GM15510 (cell line): ENCODE results near the gene ARHGEF28.

Experiments
- POLR2A ChIP-seq: IDR thresholded peaks from 3 replicates; pipeline ENCODE4 v1.6.1; 2011; ENCODE audit warnings: borderline replicate concordance; ENCODE audit not compliant: insufficient read length; ENCODE audit errors: extremely low read depth

Gene ARHGEF28

GRCh38 chr5:73901455-73901854 lies 275.5 kb downstream of the ARHGEF28 start:
- no peak for TF ChIP-seq POLR2A

DNA sequence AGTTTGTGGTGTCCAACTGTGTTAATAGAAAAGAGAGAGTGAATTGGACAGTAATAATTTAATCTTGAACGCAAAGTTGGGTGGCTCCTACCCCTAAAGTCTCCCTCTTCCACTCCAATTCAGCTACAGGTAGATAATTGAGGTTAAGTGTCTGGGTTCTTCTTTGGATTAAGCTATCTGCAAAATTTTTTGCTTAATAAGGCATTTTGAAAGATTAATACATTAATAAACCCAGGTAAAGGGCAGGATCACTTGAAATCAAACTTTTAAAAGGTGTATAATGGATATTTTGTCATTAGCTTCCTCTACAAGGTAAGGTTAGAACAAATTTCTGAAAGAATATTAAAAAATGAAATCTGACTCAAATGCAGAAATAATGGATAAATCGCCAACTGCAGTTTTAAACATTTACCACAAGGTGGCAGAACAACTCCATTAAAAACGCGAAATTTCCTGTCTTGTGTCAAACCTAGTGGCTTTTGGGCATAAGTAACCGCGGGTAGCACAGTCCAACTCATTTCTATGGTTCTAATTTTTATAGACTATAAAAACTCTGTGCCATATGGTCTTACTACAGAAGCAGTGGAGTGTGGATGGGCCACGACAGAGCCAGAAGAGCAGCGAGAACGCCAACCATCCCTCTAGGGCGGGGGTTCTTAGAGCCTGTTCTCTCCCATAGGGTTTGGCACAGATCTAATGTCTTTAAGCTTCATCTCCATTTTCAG lies 276.5 kb downstream of the ARHGEF28 start:
- no peak for TF ChIP-seq POLR2A

GRCh38 chr5:73903169-73903568 lies 277.2 kb downstream of the ARHGEF28 start:
- TF ChIP-seq POLR2A: no peak

- no peak for TF ChIP-seq POLR2A
Measured at GRCh38 chr5:73906277-73906676, 280.3 kb downstream of the ARHGEF28 start.

DNA sequence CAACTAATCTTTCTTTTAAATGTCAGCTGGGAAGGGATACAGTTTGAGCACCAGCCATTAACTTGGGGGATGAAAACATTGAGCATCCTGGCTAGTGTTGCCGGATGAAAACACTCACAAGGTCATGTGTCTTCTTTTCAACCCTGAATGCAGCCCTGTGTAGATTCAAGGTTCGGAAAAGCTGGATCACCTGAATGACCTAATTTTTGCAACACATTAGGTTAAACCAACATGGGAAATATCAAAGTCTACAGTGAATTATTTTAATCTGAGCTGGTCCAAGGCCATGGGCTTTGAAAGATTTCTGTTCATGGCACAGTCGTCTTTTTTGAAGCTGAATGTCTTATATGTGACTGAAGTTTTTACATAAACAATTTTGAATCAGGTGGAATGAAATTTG lies 281.2 kb downstream of the ARHGEF28 start:
- TF ChIP-seq POLR2A: no peak

GRCh38 chr5:73908395-73908794 lies 282.4 kb downstream of the ARHGEF28 start:
- TF ChIP-seq POLR2A: no peak

- no peak for TF ChIP-seq POLR2A
Measured at GRCh38 chr5:73908846-73909245, 282.9 kb downstream of the ARHGEF28 start.

DNA sequence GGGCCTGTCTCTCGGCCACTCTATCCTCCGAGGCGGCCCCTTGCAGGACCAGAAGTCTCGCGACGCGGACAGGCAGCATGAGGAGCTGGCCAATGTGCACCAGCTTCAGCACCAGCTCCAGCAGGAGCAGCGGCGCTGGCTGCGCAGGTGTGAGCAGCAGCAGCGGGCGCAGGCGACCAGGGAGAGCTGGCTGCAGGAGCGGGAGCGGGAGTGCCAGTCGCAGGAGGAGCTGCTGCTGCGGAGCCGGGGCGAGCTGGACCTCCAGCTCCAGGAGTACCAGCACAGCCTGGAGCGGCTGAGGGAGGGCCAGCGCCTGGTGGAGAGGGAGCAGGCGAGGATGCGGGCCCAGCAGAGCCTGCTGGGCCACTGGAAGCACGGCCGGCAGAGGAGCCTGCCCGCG lies 283.5 kb downstream of the ARHGEF28 start:
- TF ChIP-seq POLR2A: no peak

DNA sequence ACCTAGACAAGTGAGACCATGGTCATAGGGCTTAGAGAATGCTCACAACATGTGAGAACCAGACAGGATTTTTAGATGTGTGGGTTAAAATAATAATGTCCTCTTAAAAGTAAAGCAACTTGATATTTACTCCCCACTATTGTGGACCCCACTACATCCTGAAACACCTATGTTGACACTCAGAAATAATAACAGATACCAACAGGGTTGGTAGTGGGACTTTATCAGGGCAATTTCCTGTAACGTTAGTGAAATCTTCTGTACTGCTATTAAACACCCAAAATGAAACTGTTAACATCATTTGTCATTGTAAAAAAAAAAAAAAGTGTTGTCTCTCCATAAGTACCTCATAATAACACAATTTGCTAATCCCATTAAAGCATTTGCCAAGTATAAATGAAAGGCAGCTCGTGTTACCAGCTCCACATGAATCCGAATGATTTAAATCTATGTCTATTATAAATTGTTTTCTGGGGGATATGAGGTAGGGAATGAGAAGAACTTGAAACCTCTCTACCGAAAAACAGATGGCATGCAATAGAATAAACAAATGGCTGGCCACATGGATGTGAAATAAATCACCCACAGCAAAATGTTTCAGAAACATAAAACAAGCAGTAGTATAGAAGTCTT lies 285.9 kb downstream of the ARHGEF28 start:
- no peak for TF ChIP-seq POLR2A

DNA sequence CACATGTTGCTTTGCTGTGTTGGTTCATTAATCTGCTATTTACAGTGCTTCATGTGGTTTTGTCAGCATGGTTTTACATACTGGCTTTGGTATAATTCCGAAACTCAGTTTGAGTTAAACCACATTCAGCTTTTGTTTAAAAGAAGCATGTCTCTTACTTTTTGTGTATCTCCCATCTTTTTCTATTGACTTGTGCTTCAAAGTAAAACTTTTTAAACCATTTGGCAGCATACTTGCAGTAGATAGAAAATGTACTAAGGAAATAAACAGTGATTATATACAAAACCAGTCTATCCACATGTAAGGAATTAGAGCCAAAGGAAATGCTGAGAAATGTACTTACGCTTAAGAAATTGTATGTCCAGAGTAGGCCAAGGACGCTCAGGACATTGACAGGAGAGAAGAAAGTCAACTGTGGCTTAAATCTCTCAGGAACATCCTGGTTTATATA lies 286.9 kb downstream of the ARHGEF28 start:
- TF ChIP-seq POLR2A: no peak

DNA sequence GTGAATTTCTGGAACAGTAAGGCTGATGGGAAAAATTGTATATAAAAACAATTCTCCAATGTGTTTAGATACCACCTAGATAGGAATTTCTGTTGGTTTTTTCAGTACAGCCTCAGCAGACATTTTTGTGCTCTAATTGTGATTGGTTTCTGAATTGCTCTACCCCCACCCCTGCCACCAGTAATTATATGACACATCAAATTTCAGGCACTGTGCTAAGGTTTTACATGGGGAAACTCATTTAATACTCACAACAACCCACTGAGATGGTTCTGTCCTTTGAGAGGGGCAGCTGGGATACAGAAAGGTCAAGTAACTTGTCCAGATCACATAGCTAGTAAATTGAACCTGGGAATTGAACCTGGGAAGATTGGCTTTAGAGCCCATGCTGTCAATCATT lies 288.0 kb downstream of the ARHGEF28 start:
- no peak for TF ChIP-seq POLR2A

- TF ChIP-seq POLR2A: no peak
Measured at GRCh38 chr5:73915345-73915744, 289.3 kb downstream of the ARHGEF28 start.

DNA sequence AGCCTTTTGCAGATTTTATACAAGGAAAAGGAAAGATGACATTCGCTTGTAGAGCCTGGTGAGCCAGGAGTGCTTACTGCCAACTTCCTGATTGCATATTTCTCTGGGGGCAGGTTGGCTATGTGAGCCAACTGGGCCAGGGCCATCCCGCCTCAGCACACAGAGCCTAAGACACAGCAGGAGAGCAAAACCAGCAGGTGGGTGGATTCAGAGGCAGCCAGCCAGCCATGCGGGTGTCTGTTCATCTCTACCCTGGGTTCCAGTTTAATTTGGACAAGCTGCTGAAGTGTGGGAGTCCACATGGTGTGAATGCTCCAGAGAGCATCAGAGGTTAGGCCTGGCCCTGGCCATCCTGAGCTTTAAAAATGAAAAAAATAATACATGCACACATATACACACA lies 291.4 kb downstream of the ARHGEF28 start:
- TF ChIP-seq POLR2A: no peak

DNA sequence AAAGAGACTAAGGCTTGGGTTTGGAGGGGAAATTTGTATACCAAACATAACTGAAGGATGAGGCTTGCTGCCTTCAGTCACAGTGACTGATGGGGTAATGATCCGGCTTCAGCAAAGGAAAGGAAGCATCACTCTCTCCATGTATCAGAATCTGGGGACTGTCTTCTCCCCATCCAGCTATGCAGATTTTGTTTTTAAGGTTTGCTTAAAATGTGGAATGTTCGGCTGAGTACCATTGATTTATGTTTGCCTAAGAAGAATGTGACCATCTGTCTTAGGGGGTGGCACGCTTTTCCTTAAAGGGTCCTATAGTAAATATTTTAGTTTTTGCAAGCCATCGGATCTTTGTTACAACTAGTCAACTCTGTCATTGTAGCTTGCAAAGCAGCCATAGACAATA lies 291.9 kb downstream of the ARHGEF28 start:
- no peak for TF ChIP-seq POLR2A

DNA sequence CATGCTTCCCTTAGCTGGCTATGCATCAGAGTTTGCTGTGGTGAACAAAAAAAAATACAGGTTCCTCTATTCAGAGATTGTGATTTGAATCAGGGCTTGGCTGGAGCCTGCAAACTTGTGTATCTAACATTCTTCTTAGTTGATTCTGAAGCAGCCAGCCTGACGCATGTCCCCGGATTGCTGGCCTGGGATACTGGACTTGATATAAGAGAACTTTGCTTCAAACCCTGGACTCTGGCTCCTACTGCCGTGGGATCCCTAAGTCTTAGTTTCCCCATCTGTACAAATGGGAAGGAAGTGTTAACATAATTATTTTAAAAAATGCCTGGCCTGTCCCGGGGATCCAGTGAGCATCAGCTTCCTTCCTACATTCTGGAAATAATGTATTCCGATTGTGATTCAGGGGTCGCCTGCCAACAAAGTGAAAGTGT lies 292.8 kb downstream of the ARHGEF28 start:
- no peak for TF ChIP-seq POLR2A

DNA sequence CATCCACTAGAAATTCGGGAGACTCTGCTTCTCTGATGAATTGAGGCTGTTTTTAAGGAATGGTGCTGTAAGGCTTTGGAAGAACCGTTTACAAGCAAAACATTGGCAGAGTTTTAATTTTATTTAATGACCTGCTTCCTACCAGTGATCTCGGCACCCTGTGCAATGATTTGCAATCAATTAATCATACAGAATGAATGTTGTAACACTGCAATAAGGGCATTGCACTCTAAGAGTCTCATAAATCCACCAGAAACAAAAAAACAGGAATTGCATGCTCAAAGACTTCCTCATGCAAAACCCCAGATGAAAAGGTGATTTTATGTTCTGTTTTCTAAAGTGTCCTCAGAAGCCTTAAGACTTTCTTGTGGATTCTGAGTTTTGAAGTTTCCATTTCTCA lies 295.7 kb downstream of the ARHGEF28 start:
- no peak for TF ChIP-seq POLR2A

GRCh38 chr5:73922224-73922623 lies 296.2 kb downstream of the ARHGEF28 start:
- TF ChIP-seq POLR2A: no peak

GRCh38 chr5:73922875-73923557 lies 297.0 kb downstream of the ARHGEF28 start:
- no peak for TF ChIP-seq POLR2A
